ENCODE measurements around the gene CCDC102B. TPM values are rescaled to one million over a fixed set of nuclear protein-coding genes. Genes with fewer than 3 reads are reported as not detected.
"Not testable (repeated sequence)": the region's sequence is repeated elsewhere in the genome, so short reads cannot be mapped to it uniquely, and the experiment has no call there.

CCDC102B gene
- total and polyA plus RNA-seq, 12 donors = 2.7 to 16.7 (median 8.6) TPM

GRCh38 chr18:68784071-68784470 lies 13.8 kb upstream of the CCDC102B start:
- intact Hi-C loops (cut with DNase I) = no loop called here
- Histone ChIP-seq H3K27ac (no peak overlapping the region), H3K27me3 (no peaks in the 10 kb centered on the region), H3K4me1 (replicated peaks in 1 of 2) (no peaks in the 10 kb centered on the region), H3K9me3 (replicated peaks in 1 of 3) (no peaks in the 10 kb centered on the region), H3K36me3 (replicated peaks in 1 of 2) (no peaks in the 10 kb centered on the region), H3K4me3 (no peak overlapping the region)
- WGBS, 4 donors = 70 to 74% (median 72%) methylated on average over 3 of the region's 3 CpGs
- no peak for DNase-seq
- TF ChIP-seq CTCF (IDR thresholded peaks at IDR 0.05) (no peak), POLR2A (IDR thresholded peaks at IDR 0.05) (no peak)

GRCh38 chr18:68790290-68790689 lies 7.6 kb upstream of the CCDC102B start:
- 78 to 94% (median 84%) methylated on average over 17 to 19 of the region's 22 CpGs; no CpG with 5 or more reads in 1 of the 4 donors for WGBS, 4 donors
- DNase-seq; intact Hi-C loops (cut with DNase I): not testable (repeated sequence)

GRCh38 chr18:68791801-68792200 lies 6.1 kb upstream of the CCDC102B start:
- TF ChIP-seq POLR2A (IDR thresholded peaks at IDR 0.05) = no peak
- no peak for TF ChIP-seq CTCF (IDR thresholded peaks at IDR 0.05)
- Histone ChIP-seq H3K36me3 (replicated peaks in 1 of 2) (no peaks in the 10 kb centered on the region), H3K4me1 (replicated peaks in 1 of 2) (no peaks in the 10 kb centered on the region), H3K27ac (no peak overlapping the region), H3K27me3 (no peaks in the 10 kb centered on the region), H3K9me3 (replicated peaks in 1 of 3) (no peaks in the 10 kb centered on the region), H3K4me3 (no peak overlapping the region)
- WGBS, 4 donors = 58 to 71% (median 64%) methylated on average over 2 of the region's 2 CpGs
- intact Hi-C loops (cut with DNase I) = no loop called here
- peak in 1 of 7 donors; percentile 6 for DNase-seq

More at GRCh38 chr18:68790290-68790689, 7.6 kb upstream of the CCDC102B start:
- H3K4me3 ChIP-seq; H3K9me3 ChIP-seq (replicated peaks in 1 of 3); H3K4me1 ChIP-seq (replicated peaks in 1 of 2); H3K36me3 ChIP-seq (replicated peaks in 1 of 2); H3K27me3 ChIP-seq; H3K27ac ChIP-seq: not testable (repeated sequence)

GRCh38 chr18:68793951-68794350 lies 3.9 kb upstream of the CCDC102B start:
- no peak for TF ChIP-seq CTCF (IDR thresholded peaks at IDR 0.05)
- TF ChIP-seq POLR2A (IDR thresholded peaks at IDR 0.05) = no peak

GRCh38 chr18:68796936-68797690 lies 767 bp upstream of the CCDC102B start:
- H3K27ac ChIP-seq = no peak overlapping the region
- H3K4me3 ChIP-seq = no peak overlapping the region
- no peaks in the 10 kb centered on the region for H3K36me3 ChIP-seq (replicated peaks in 1 of 2)
- TF ChIP-seq POLR2A (IDR thresholded peaks at IDR 0.05) (no peak), CTCF (IDR thresholded peaks at IDR 0.05) (no peak)
- WGBS, 4 donors = 59 to 63% (median 62%) methylated on average over 7 of the region's 7 CpGs
- no peaks in the 10 kb centered on the region for H3K9me3 ChIP-seq (replicated peaks in 1 of 3)
- no peaks in the 10 kb centered on the region for H3K4me1 ChIP-seq (replicated peaks in 1 of 2)
- peak in 1 of 7 donors; percentile 7 for DNase-seq
- intact Hi-C loops (cut with DNase I) = no loop called here
- no peaks in the 10 kb centered on the region for H3K27me3 ChIP-seq

More at GRCh38 chr18:68793951-68794350, 3.9 kb upstream of the CCDC102B start:
- DNase-seq = no peak
- Histone ChIP-seq H3K4me1 (replicated peaks in 1 of 2) (no peaks in the 10 kb centered on the region), H3K27me3 (no peaks in the 10 kb centered on the region), H3K9me3 (replicated peaks in 1 of 3) (no peaks in the 10 kb centered on the region), H3K4me3 (no peak overlapping the region), H3K27ac (no peak overlapping the region), H3K36me3 (replicated peaks in 1 of 2) (no peaks in the 10 kb centered on the region)
- intact Hi-C loops (cut with DNase I) = no loop called here
